RWPE2 (cell line): ENCODE measurements around the gene CROCC2.

ENCODE experiments used
- ATAC-seq: fragments of 200-7000 bp; cut with Tn5 transposase; 3 replicates; pipeline ENCODE4 v1.9.1; 2021; ENCODE audit warnings: low read depth
- DNase-seq: peaks from one replicate; pipeline ENCODE4 v3.0.0-alpha.2; 2020; ENCODE audit warnings: low spot score
- H3K27ac ChIP-seq: fragments of 450-650 bp; 2 replicates; pipeline ENCODE4 v1.5.1; 2017; ENCODE audit warnings: mild to moderate bottlenecking; ENCODE audit not compliant: poor library complexity, severe bottlenecking
- H3K27me3 ChIP-seq: fragments of 250-450 bp; sonication (Bioruptor Pico); 2 replicates; pipeline ENCODE4 v1.5.1; 2021; ENCODE audit warnings: mild to moderate bottlenecking, moderate library complexity; ENCODE audit not compliant: insufficient read depth, poor library complexity, severe bottlenecking
- H3K36me3 ChIP-seq: fragments of 250-450 bp; sonication (Bioruptor Pico); 2 replicates; pipeline ENCODE4 v1.5.1; 2020; ENCODE audit warnings: low read depth, mild to moderate bottlenecking, moderate library complexity
- H3K4me1 ChIP-seq: fragments of 250-450 bp; sonication (Bioruptor Pico); 2 replicates; pipeline ENCODE4 v1.5.1; 2021; ENCODE audit warnings: mild to moderate bottlenecking, moderate library complexity; ENCODE audit not compliant: insufficient read depth, poor library complexity, severe bottlenecking
- H3K4me3 ChIP-seq: fragments of 250-450 bp; sonication (Bioruptor Pico); 2 replicates; pipeline ENCODE4 v1.5.1; 2021; ENCODE audit warnings: mild to moderate bottlenecking, moderate library complexity; ENCODE audit not compliant: severe bottlenecking
- H3K9me3 ChIP-seq: fragments of 250-450 bp; sonication (Bioruptor Pico); 2 replicates; pipeline ENCODE4 v1.5.1; 2021; ENCODE audit warnings: mild to moderate bottlenecking, moderate library complexity; ENCODE audit not compliant: severe bottlenecking
- CTCF ChIP-seq: fragments of 450-650 bp; IDR thresholded peaks from one replicate; pipeline ENCODE4 v1.5.1; 2017; ENCODE audit warnings: mild to moderate bottlenecking, moderate library complexity; ENCODE audit not compliant: poor library complexity, severe bottlenecking

CROCC2 gene

GRCh38 chr2:240922245-240922981 lies 16.3 kb downstream of the CROCC2 start:
- Histone ChIP-seq H3K4me1 (peaks cover 7% of the 10 kb centered on the region), H3K27me3 (no peaks in the 10 kb centered on the region), H3K9me3 (no peaks in the 10 kb centered on the region), H3K36me3 (no peaks in the 10 kb centered on the region), H3K4me3 (no peak overlapping the region), H3K27ac (no peak overlapping the region)
- no peak for TF ChIP-seq CTCF
- DNase-seq (peak; percentile 53), ATAC-seq (no peak)

GRCh38 chr2:240922982-240923537 lies 16.9 kb downstream of the CROCC2 start:
- ATAC-seq (no peak), DNase-seq (peak; percentile 42)
- Histone ChIP-seq H3K9me3 (no peaks in the 10 kb centered on the region), H3K4me1 (peaks cover 7% of the 10 kb centered on the region), H3K4me3 (no peak overlapping the region), H3K27ac (no peak overlapping the region), H3K27me3 (no peaks in the 10 kb centered on the region), H3K36me3 (no peaks in the 10 kb centered on the region)
- no peak for TF ChIP-seq CTCF

GRCh38 chr2:240925191-240925567 lies 19.0 kb downstream of the CROCC2 start:
- no peaks in the 10 kb centered on the region for H3K9me3 ChIP-seq
- no peak overlapping the region for H3K27ac ChIP-seq
- no peaks in the 10 kb centered on the region for H3K36me3 ChIP-seq
- no peak overlapping the region for H3K4me3 ChIP-seq
- peaks cover 7% of the 10 kb centered on the region for H3K4me1 ChIP-seq
- H3K27me3 ChIP-seq, result no peaks in the 10 kb centered on the region
- DNase-seq, result peak; percentile 62
- no peak for TF ChIP-seq CTCF
- no peak for ATAC-seq

GRCh38 chr2:240925568-240926515 lies 19.7 kb downstream of the CROCC2 start:
- Histone ChIP-seq H3K27ac (no peak overlapping the region), H3K9me3 (no peaks in the 10 kb centered on the region), H3K4me1 (peaks cover 7% of the 10 kb centered on the region), H3K36me3 (no peaks in the 10 kb centered on the region), H3K27me3 (no peaks in the 10 kb centered on the region), H3K4me3 (no peak overlapping the region)
- ATAC-seq, result no peak
- peak; percentile 44 for DNase-seq
- no peak for TF ChIP-seq CTCF
